Measurements from ENCODE around the gene TSHZ3. TPM values are rescaled to one million over a fixed set of nuclear protein-coding genes. Genes with fewer than 3 reads are reported as not detected.

TSHZ3 gene
- total and polyA plus RNA-seq, 12 donors: 2.6 to 9.3 (median 7.8) TPM

GRCh38 chr19:31331536-31331935, 17.7 kb downstream of the TSHZ3 start:
- H3K27me3 ChIP-seq: no peaks in the 10 kb centered on the region
- peak in 2 of 7 donors; percentile 21 to 53 for DNase-seq
- H3K4me1 ChIP-seq (replicated peaks in 1 of 2): peaks cover 0 to 33% of the 10 kb centered on the region in 2 donors
- TF ChIP-seq CTCF (IDR thresholded peaks at IDR 0.05): no peak
- TF ChIP-seq POLR2A (IDR thresholded peaks at IDR 0.05): no peak
- H3K4me3 ChIP-seq: no peak overlapping the region
- H3K9me3 ChIP-seq (replicated peaks in 1 of 3): no peaks in the 10 kb centered on the region
- 72 to 82% (median 74%) methylated on average over 11 of the region's 11 CpGs for WGBS, 4 donors
- peak overlapping the region in 1 of 5 donors; percentile 32 for H3K27ac ChIP-seq
- intact Hi-C loops (cut with DNase I): no loop called here
- H3K36me3 ChIP-seq (replicated peaks in 1 of 2): peaks cover 0 to 3% of the 10 kb centered on the region in 2 donors

DNA sequence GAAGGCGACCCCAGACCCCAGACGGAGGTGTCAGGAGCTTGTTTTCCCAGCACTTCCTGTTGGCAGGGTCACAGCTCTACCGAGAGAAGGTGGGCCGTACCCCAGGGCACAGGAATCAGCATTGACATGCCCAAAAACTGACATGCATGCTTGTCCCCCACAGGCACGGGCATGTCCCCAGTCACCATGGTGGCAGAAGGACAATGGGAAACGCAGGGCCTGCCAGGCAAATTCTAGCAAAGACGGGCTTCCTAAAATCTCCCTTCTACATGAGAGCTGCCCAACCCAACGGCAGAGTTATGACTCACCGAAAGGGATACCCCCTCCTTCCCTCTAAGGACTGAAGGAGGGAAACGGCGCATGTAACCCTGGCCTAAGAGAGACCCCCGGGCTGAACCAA, 18.5 kb downstream of the TSHZ3 start:
- intact Hi-C loops (cut with DNase I): no loop called here
- peak in 2 of 7 donors; percentile 18 to 46 for DNase-seq
- TF ChIP-seq CTCF (IDR thresholded peaks at IDR 0.05): no peak
- TF ChIP-seq POLR2A (IDR thresholded peaks at IDR 0.05): no peak
- no peak overlapping the region for H3K4me3 ChIP-seq
- no peaks in the 10 kb centered on the region for H3K36me3 ChIP-seq (replicated peaks in 1 of 2)
- H3K9me3 ChIP-seq (replicated peaks in 1 of 3): no peaks in the 10 kb centered on the region
- H3K27ac ChIP-seq: peak overlapping the region in 2 of 5 donors; percentile 60 to 65
- peaks cover 0 to 33% of the 10 kb centered on the region in 2 donors for H3K4me1 ChIP-seq (replicated peaks in 1 of 2)
- WGBS, 4 donors: 71 to 85% (median 82%) methylated on average over 7 to 12 of the region's 12 CpGs
- H3K27me3 ChIP-seq: no peaks in the 10 kb centered on the region

DNA sequence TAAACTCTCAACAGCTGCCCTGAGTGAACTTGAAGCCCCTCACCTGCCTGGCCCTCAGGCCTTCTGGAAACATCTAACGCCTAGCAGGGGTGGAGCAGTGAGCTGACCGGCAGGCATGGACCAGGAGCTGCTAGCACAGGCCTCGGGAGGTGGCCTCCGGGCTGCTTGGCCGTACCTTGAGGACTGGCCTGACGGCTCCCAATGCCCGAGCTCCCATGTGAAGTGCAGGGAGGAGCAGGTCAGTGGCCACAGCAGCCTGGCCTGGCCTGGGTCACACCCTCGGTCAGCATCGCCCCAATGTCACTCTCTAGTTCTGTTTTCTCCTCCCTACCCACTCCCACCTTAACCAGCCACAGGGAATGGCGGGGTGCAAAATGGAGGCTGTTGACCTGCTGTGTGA, 19.0 kb downstream of the TSHZ3 start:
- peak in 2 of 7 donors; percentile 18 to 48 for DNase-seq
- intact Hi-C loops (cut with DNase I): no loop called here
- no peaks in the 10 kb centered on the region for H3K27me3 ChIP-seq
- WGBS, 4 donors: 83 to 93% (median 90%) methylated on average over 5 to 10 of the region's 10 CpGs
- H3K27ac ChIP-seq: peak overlapping the region in 2 of 5 donors; percentile 60 to 65
- H3K4me1 ChIP-seq (replicated peaks in 1 of 2): peaks cover 0 to 33% of the 10 kb centered on the region in 2 donors
- H3K4me3 ChIP-seq: no peak overlapping the region
- TF ChIP-seq POLR2A (IDR thresholded peaks at IDR 0.05) (no peak), CTCF (IDR thresholded peaks at IDR 0.05) (no peak)
- H3K36me3 ChIP-seq (replicated peaks in 1 of 2): no peaks in the 10 kb centered on the region
- no peaks in the 10 kb centered on the region for H3K9me3 ChIP-seq (replicated peaks in 1 of 3)

- peaks cover 0 to 33% of the 10 kb centered on the region in 2 donors for H3K4me1 ChIP-seq (replicated peaks in 1 of 2)
- 67 to 77% (median 71%) methylated on average over 4 of the region's 4 CpGs for WGBS, 4 donors
- no peak overlapping the region for H3K4me3 ChIP-seq
Measured at GRCh38 chr19:31329819-31330218, 19.4 kb downstream of the TSHZ3 start.

More at GRCh38 chr19:31329819-31330218, 19.4 kb downstream of the TSHZ3 start:
- Histone ChIP-seq H3K36me3 (replicated peaks in 1 of 2) (peaks cover 0 to 2% of the 10 kb centered on the region in 2 donors), H3K27me3 (no peaks in the 10 kb centered on the region), H3K9me3 (replicated peaks in 1 of 3) (no peaks in the 10 kb centered on the region), H3K27ac (peak overlapping the region in 2 of 5 donors; percentile 65 to 77)
- TF ChIP-seq POLR2A (IDR thresholded peaks at IDR 0.05): no peak
- TF ChIP-seq CTCF (IDR thresholded peaks at IDR 0.05): no peak
- DNase-seq: no peak
- intact Hi-C loops (cut with DNase I): no loop called here
